GM19372 (cell line): ENCODE results near the gene MRPL2.
"Not testable (repeated sequence)": the region's sequence is repeated elsewhere in the genome, so short reads cannot be mapped to it uniquely, and the experiment has no call there.

Source experiments
- ATAC-seq: cut with Tn5 transposase; IDR thresholded peaks from one replicate; pipeline ENCODE4 v1.9.1; 2021; ENCODE audit warnings: mild to moderate bottlenecking, low read depth, moderate library complexity; ENCODE audit not compliant: unreplicated experiment

Gene MRPL2

DNA sequence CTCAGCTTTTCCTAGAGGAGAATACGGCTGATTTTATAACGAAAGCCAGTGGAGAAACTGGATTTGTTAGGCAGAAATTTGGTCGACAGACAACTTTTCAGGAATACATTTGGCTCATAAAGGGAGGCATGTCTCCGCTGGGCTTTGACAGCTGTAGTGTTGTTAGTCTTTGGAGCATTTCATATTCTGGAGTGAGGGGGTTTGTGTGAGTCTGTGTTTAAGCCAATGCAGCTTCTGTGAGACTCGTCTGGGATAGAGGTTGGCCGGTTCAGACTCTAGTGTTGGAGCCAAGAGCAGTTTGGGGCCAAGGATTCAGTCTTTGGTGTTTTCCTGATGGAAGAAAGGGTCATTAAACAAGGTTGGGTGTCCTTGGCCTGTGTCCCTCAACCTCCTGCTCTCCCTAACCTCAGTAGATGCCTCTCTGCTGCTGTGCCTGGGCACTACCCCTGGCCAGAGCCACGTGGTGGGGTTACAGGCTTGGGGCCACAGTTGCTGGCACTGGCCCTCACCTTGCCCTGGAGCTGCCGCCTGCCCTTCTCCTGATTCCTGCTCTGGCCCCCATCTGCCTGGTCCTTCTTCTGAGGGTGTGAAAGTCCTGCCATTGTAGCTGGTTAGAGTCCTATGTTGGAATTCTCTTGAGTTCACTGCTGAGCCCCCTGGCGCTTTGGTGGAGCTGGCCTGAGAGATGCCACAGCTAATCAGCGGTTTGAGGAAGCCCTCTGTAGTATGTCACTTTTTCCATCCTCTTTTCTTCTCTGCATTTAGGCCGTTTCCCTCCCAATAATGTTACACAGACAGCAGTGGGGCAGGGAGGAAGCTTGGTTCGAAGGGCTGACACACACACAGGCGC is 23.8 kb upstream of the MRPL2 start:
- no peak for ATAC-seq

DNA sequence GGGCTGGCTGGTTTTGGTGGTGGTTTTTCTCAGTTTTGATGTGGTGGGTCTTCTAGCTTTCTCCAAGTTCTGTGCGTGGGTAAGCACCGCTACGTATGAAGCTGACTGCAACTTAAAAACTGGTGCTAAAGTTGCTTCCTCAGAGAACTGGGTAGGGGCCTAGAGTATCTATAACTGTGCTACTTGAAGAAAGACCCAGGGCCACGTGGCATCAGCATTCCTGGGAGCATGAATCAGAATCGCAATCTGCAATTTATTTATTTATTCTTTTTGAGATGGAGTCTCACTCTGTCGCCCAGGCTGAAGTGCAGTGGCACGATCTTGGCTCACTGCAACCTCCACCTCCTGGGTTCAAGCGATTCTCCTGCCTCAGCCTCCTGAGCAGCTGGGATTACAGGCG is 22.7 kb upstream of the MRPL2 start:
- ATAC-seq, result not testable (repeated sequence)

DNA sequence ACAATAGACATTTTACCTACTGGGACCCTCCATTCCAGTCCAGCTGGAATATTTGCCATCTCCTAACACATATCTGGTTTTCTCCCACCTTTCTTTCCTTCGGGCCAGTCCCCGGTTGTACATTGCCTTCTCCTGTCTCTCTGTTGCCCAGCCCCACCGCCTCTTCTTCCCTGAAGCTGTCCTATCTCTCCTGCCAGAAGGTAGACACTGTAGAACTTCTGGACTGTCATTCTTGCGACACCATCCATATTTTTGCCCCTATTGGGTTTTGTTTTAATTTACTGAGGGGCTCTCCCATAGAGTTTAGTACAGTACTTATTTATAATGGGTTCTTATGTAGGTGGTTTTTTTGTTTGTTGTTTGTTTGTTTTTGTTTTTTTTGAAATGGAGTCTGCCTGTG is 21.8 kb upstream of the MRPL2 start:
- ATAC-seq, result no peak

DNA sequence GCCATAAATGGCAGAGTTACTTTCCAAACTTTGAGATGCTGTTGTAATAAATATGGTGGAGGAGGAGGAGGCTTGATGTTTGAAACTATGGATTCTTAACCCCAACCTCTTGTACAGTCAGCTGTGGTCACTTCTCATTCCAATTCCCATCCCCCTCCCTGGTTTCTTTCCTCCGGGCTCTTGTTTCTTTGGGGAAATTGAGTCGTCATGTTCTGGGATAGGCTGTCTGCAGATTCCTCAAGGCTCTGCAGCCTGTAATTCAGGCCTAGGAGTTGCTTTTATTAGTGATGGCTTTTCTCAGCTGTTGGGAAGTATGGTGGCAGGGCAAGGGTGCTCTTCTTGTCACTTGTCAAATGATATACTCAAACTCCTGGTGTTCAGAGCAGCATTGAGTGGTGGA is 19.5 kb upstream of the MRPL2 start:
- ATAC-seq, result no peak

DNA sequence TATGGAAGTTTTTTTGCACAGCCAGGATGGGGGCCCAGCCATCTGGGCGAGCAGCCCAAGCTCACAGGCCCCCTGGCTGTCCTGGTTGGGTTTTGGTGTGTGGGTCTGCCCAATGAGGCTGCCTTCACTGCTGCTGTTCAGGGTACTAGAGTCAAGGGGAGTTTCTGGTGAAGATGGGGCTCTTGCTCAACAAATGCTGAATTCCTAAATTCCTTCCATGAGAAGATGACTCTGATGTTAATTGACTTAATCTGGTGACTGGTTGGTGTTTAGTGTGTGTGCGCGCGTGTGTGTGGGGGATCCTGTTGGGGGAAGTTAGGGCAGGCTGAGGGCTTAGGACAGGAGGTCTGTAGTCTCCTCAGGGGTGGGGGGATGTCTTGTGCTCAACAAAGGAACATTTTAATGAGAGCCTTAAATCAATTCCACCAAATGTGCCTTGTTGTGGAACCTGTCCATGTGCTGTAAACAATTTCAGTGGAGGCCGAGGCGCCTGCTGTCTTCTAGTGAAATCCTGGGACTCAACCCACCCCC is 18.8 kb upstream of the MRPL2 start:
- no peak for ATAC-seq

DNA sequence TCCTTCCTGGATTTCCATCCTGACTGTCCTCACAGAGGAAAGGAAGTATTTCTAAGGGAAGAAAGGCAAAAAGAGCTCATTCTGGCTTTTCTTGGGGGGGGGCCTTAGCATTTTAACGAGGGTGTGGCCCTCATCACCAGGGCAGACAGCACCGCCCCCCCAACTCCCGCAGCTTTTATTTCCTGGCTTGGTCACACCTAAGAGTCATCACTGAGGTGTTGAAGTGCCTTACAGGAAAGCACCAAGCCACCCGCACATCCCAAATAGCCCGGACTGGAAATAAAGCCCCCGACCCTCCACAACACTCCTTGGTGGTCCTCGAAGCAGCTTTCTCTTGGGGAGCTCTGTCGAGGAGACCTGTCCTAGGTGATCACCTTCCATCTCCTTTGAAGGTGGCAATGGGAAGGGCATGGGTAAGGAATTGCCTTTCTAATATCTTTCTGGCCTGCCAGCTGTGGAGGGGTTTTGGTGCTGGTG is 18.1 kb upstream of the MRPL2 start:
- ATAC-seq, result no peak

DNA sequence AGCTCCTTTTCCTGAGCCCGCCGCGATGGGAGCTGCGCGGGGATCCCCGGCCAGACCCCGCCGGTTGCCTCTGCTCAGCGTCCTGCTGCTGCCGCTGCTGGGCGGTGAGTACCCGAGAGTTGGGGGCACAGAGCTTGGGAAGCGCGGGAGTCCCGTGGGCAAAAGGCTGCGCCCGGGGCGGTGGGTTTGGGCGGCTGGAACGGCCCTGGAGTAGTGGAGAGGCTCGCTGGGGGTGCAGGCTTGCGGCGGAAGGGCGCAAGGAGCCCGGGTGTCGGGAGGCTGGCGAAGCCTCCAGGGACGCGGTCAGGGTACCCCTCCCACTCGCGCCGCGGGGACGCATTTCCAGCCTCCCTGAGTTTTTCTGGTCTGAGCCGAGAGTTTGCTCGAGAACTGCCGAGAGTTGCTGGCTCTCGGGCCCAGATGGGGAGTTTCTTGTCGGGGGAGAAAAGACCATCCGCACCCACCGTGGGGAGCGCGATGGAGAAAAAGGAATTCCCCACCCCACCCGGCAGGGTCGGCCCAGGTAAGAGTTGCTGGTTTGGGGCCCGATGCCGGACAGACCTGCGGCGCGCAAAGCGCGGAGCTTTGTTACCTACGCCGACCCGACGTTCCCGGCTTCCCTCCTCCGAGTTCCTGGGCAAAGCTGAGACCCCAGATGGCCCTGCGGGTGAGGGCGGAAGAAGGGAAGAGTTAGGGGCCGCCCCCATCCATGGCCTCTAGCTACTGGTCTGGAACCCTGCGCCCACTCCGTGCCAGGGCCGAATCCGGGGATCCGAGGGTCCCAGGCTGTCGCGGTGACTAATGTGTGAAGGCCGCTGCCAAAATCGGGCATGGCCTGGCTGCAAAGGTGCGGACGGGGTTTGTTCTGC is 17.5 kb upstream of the MRPL2 start:
- no peak for ATAC-seq

DNA sequence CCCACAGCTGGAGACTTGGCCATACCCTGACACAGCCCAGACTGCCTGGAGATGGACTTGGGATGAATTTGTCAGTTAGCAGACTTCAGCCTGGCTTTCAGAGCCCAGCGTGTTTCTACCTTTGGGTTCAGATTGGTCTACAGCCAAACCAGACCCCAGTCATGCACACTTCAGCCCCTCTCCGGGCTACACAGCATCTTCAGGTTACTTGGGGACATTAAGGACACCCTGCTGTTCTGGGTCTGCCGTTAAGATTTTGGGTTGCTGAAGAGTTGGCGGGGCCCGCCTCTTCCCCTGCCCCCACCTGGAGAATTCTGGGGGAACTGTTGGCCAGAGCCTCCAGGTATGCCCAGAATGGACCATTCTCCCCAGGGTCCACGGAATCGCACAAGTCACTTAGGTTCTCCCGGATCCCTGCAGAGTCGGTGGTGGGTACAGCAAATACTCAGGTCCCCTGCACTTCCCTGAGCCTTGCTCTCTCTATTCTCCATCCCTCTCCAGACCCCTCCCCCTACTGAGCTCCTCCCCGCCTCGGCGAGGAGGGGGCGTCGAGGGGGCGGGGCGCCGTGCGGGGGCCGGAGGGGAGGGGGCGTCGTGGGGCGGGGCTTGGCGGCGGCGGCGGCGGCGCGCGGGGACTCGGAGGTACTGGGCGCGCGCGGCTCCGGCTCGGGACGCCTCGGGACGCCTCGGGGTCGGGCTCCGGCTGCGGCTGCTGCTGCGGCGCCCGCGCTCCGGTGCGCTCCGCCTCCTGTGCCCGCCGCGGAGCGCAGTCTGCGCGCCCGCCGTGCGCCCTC is 16.6 kb upstream of the MRPL2 start, which contains the start of gene PTK7:
PTK7 (plus strand) TSS at position 645 of the 794 bp plus-strand sequence. CDS start 175 bp downstream, outside the sequence.
- no peak for ATAC-seq

DNA sequence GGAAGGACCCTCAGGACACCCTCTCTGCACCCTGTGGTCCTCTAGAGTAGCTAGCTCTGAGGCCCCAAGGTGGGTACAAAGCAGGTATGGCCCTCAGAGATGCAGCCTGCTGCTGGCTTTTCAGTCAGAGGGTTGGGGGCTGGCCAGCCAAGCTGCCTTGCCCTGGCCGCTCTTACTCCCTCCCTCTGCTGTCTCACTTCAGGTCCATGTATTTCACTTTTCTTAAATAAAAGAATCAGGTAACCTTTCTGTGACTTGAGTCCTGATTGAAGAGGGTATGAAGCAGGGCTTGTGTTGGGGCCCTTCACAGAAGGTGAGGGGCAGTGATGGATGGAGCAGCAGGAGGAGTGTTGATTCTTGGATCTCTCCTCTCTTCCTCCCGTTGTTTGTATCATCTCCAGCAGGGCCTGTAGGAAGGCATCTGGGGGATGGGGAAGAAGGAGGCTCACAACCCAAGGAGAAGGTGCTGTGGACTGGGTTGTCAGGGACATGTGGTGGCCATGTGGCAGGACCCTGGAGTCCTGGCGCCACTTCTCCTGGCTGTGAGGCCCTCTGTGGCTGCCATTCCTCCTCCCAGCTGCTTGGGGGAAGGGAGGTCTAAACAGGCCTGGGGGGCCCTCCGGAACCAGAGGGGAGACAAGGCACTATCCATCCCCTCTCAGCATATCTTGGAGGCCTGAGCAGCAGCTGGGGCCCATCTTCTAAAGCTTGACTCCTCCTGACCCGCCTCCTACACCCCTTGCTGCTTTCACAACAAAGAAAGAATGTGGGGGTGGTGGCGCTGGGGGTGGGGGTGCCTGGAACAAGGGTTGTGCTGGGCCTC is 15.8 kb upstream of the MRPL2 start:
- ATAC-seq, result no peak

DNA sequence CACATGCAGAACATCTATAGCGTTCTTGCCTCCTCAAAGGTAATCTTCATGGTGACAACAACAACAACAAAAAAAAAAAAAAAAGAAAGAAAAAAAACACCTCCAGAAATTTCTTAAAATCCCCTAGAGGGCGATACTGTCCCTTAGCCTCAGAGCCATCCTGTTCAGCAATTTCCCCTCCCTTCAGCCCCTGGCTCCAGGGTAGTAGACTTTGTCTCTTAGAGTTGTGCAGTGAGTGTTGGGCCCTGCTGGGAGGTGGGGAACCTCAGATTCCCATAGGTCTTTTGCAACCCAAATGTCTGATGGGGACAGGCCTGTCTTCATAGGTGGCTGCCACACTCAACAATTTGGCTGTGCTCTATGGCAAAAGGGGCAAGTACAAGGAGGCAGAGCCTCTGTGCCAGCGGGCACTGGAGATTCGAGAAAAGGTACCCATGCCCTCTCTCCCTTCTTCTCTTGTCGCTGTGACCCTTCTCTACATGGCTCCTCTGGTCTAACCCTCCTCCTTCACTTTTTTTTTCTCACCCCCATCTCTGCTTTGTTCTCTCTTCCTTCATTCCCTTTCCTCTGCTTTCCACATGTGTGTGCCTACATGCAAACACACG is 10.9 kb upstream of the MRPL2 start:
- ATAC-seq, result no peak

DNA sequence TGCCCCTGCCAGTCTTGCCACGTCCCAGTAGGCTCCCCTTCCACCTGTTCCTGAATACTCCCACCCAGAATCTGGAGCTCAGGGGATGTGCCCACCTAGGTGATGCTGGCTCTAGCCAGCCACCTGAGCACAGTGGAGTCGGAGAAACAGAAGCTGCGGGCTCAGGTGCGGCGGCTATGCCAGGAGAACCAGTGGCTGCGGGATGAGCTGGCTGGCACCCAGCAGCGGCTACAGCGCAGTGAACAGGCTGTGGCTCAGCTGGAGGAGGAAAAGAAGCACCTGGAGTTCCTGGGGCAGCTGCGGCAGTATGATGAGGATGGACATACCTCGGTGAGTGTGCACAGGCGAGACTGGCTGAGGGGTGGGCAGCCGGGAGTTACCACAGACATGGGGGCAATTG is 3.6 kb upstream of the MRPL2 start:
- no peak for ATAC-seq

DNA sequence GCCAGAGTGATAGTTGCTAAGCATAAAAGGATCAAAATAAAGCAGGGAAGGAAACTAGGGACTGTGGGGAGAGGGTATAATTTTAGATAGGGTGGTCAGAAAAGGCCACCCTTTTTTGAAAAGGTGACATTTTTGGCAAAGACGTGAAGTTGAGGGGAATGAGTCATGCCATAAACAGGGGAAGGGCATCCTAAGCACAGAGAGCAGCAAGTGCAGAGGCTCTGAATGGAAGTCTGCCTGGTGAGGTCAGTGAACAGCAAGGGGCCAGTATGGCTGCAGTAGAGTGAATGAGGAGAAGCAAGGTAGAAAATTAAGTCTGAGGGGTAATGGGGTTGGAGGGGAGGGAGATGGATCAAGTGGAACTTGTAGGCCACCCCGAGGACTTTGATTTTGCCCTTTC is 2.6 kb upstream of the MRPL2 start:
- no peak for ATAC-seq

DNA sequence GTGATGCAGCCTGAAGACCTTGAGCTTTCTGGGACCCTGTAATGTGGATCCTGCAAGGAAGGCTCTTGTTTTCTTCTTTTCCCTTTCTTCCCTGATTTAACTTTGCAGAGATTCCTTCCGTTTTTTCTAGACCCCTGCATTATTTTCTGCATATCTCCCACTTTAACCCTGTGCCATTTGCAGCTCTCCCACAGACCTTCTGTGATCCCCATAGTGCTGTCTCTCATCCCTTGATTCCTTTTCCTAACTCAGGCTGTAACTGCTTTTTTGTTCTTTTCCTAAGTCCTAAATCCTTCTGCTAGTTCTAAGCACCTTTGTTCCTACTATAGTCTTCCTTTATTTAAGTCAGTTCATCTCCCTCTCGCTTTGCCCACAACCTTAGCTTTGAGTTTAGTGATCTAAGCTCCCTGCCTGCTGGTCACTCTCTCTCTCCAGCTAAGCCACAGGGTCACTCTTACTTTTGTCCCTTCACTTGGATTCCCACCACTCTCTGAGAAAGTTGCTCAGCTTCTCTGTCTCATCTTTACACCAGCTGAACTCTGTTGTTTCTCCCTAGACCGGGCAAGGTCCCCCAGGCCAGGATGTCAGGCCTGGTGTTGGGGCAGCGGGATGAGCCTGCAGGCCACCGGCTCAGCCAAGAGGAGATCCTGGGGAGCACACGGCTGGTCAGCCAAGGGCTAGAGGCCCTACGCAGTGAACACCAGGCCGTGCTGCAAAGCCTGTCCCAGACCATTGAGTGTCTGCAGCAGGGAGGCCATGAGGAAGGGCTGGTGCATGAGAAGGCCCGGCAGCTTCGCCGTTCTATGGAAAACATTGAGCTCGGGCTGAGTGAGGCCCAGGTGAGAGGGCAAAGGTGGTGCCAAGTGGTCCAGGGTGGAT is 1.8 kb upstream of the MRPL2 start:
- ATAC-seq, result no peak

DNA sequence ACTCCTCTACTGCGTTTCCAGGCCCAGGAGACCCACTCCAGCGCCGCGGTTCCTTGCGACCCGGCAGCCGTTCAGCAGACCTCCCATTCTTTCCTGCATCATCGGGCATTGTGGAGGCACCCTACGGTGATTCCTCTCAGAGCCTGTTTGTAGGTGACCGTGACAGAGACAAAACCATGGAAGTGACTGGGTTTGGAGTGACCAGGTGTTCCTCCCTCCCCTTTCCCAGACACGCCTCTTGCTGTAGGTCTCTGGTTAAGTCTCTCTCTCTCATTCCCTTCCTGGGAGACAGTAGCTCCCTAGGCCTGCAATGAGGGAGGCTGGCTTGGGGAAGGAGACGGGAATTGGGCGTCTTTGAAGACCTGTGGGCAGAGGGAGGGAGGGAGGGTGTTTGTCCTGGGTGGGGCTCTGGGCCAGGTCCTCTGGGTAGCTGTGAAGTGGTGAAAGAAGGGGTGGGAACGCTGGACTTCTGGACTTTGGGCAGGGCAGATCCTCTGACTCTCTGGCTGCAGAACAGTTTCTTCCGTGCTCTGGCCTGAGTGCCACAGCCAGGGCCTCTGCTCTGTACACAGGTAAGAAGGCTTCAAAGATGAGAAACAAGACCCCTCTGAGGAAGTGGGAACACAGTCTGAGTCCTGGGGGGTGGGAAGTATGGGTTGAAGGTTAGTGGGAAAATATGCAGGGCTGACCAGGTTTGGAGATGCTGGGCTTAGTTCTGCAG is 960 bp upstream of the MRPL2 start:
- ATAC-seq, result no peak

DNA sequence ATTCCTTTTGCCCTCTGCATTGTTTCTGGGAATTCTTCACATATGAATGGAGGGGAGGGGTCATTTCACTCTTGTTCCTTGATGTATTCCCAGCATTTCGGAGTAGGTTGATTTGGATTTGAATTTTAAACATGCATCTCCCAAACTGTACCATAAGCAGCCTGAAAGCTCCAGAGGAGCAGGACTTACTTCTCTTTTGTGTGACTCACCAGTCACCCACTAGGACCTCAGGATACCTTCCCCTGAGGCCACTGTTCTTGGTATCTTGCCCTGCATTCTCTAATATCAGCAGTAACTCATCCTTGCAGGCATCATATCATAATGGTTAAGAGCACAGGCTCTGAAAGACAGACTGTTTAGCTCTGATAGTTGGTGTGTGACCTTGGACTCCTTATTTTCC is 703 bp downstream of the MRPL2 start:
- no peak for ATAC-seq

DNA sequence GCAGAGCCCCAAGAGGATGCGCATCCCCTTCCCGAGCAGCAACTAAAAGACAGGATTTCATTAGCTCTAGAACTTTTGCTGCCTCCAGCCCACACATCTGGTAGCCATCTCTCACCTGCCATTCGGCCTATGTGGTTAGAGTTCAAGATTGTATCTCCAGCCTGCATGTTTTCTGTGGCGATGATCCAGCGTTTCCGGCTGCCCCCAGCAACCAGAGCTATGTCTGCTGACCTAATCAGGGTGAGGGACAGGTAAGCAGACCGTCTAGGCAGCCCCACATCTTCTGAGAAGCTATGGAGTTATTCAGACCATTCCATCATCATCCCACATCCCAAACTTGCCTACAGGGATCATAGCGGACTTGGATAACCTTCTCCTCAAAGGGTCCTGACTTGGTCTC is 3.3 kb downstream of the MRPL2 start:
- no peak for ATAC-seq

DNA sequence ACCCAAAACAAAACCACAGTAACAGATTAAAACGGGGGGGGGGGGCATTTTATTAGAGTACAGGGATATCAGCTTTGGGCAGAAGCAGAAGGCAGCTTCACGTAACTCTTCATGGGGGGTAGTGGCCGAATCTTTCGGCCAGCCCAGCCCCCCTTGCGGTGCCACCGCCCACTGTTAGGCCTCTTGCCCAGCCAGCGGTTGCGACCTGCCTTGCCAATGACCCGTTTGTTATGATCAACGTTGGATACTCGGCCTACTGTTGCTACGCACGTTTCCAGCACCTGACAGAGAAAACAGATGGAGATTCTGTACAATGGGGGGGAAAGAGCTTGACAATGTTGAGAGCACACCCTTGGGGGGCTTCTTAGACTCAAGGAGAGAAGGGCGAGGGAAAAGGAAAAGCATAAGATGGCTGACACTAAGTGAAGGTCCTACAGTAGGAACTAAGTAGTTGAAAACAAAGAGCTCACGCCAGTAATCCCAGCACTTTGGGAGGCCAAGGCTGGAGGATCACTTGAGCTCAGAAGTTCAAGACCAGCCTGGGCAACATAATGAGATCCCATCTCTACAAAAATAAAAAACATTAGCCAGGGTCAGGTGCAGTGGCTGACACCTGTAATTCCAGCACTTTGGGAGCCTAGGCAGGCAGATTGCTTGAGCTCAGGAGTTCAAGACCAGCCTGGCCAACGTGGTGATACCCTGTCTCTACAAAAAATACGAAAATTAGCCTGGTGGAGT is 4.9 kb downstream of the MRPL2 start:
- no peak for ATAC-seq
